B cell (primary cell): Measurements from ENCODE around the gene OSTF1. TPM values are rescaled to one million over a fixed set of nuclear protein-coding genes. Genes with fewer than 3 reads are reported as not detected.

Experiments used
- ATAC-seq: fragments of 200-7000 bp; cut with Tn5 transposase; one replicate; pipeline ENCODE4 v1.10.0; 2021; ENCODE audit warnings: low read depth, mild to moderate bottlenecking, moderate number of reproducible peaks, moderate library complexity
- CTCF ChIA-PET: fragments of 350-600 bp; sonication (Branson Sonifier 250); formaldehyde crosslinking; loops from one replicate; lab custom pipeline; 2021; ENCODE audit warnings: antibody characterized with exemption, inconsistent platforms; lab: Charles Lee
- POLR2A ChIA-PET: fragments of 350-600 bp; sonication (Branson Sonifier 250); formaldehyde crosslinking; loops from one replicate; lab custom pipeline; 2021; ENCODE audit warnings: antibody characterized with exemption; lab: Charles Lee
- DNase-seq: peaks from one replicate; pipeline ENCODE4 v3.0.0; 2013
- H2AFZ ChIP-seq: 2 replicates; pipeline ENCODE4 v1.6.1; 2012; ENCODE audit warnings: mild to moderate bottlenecking, low read depth, low read length; ENCODE audit not compliant: insufficient read depth, poor library complexity, severe bottlenecking
- H3K27ac ChIP-seq, 2 donors: 1 replicate in 1 of 2; 2 replicates in 1 of 2; pipeline ENCODE4 v1.5.1; 2012 to 2013; ENCODE audit warnings: low read length in 2 of 2, mild to moderate bottlenecking in 2 of 2, moderate library complexity in 1 of 2
- H3K27me3 ChIP-seq, 4 experiments: fragments of 200-600 bp in 1 of 4; sonication (generic) in 1 of 4; replicated peaks in 1 of 4; 1 replicate in 2 of 4; 2 replicates in 2 of 4; pipeline versions ENCODE4 v1.6.1 to v1.7.0; 2013 to 2016; ENCODE audit warnings: low read length in 3 of 4, mild to moderate bottlenecking in 2 of 4, mixed read lengths in 1 of 4, moderate library complexity in 1 of 4; ENCODE audit not compliant: insufficient read depth in 4 of 4, control insufficient read depth in 3 of 4; ENCODE audit errors: control extremely low read depth in 1 of 4
- H3K36me3 ChIP-seq, 2 experiments: replicated peaks in 1 of 2; 1 replicate in 1 of 2; 2 replicates in 1 of 2; pipeline versions ENCODE4 v1.6.1 to v1.7.1; 2013; ENCODE audit warnings: low read length in 1 of 2; ENCODE audit not compliant: insufficient read depth in 2 of 2, control insufficient read depth in 1 of 2; ENCODE audit errors: control extremely low read depth in 1 of 2, extremely low read depth in 1 of 2
- H3K4me1 ChIP-seq, 2 donors: fragments of 200-600 bp in 1 of 2; sonication (generic) in 1 of 2; 1 replicate in 1 of 2; 2 replicates in 1 of 2; pipeline versions ENCODE4 v1.5.1 to v1.6.1; 2013 to 2017; ENCODE audit warnings: low read length in 2 of 2; ENCODE audit not compliant: control insufficient read depth in 2 of 2, insufficient read depth in 2 of 2
- H3K4me2 ChIP-seq: replicated peaks from 2 replicates; pipeline ENCODE3; 2012; ENCODE audit warnings: mild to moderate bottlenecking, low read depth, low read length; ENCODE audit not compliant: poor library complexity, severe bottlenecking
- H3K4me3 ChIP-seq, 5 experiments: fragments of 200-600 bp in 1 of 5; sonication (generic) in 1 of 5; 1 replicate in 3 of 5; 2 replicates in 2 of 5; pipeline versions ENCODE4 v1.5.1 to v1.7.0; 2011 to 2016; ENCODE audit warnings: low read length in 4 of 5, mild to moderate bottlenecking in 4 of 5, low read depth in 2 of 5, control low read depth in 1 of 5, moderate library complexity in 1 of 5; ENCODE audit not compliant: insufficient read depth in 1 of 5; ENCODE audit errors: control extremely low read depth in 1 of 5, extremely low read depth in 1 of 5
- H3K79me2 ChIP-seq: fragments of 200-600 bp; sonication (generic); one replicate; pipeline ENCODE4 v1.6.0; 2016; ENCODE audit warnings: low read length; ENCODE audit not compliant: control insufficient read depth, insufficient read depth
- H3K9ac ChIP-seq: fragments of 200-600 bp; sonication (generic); 2 replicates; pipeline ENCODE4 v1.6.1; 2017; ENCODE audit warnings: mild to moderate bottlenecking, low read length, moderate library complexity
- H3K9me3 ChIP-seq, 3 donors: one replicate each; pipeline versions ENCODE4 v1.6.1 to v1.7.1; 2013; ENCODE audit warnings: low read length in 2 of 3; ENCODE audit not compliant: control insufficient read depth in 2 of 3, insufficient read depth in 1 of 3; ENCODE audit errors: control extremely low read depth in 1 of 3
- H4K20me1 ChIP-seq: 2 replicates; pipeline ENCODE4 v1.6.0; 2012; ENCODE audit warnings: mild to moderate bottlenecking, low read length; ENCODE audit not compliant: insufficient read depth, control insufficient read depth, poor library complexity, severe bottlenecking
- H3K27ac Mint-ChIP-seq: one replicate; pipeline ENCODE4 v1.8.0; 2021; ENCODE audit warnings: mixed read lengths
- H3K27me3 Mint-ChIP-seq: one replicate; pipeline ENCODE4 v1.8.0; 2021; ENCODE audit warnings: mixed read lengths
- H3K4me1 Mint-ChIP-seq: one replicate; pipeline ENCODE4 v1.8.0; 2021; ENCODE audit warnings: mixed read lengths
- H3K4me3 Mint-ChIP-seq: one replicate; pipeline ENCODE4 v1.8.0; 2021; ENCODE audit warnings: mixed read lengths
- H3K9me3 Mint-ChIP-seq: one replicate; pipeline ENCODE4 v1.8.0; 2022; ENCODE audit warnings: mixed read lengths; ENCODE audit not compliant: insufficient read depth
- CTCF ChIP-seq: fragments of 200-600 bp; IDR thresholded peaks from one replicate; pipeline ENCODE4 v1.8.0; 2022; ENCODE audit warnings: antibody characterized with exemption, mild to moderate bottlenecking
- EZH2 ChIP-seq: IDR thresholded peaks from 2 replicates; pipeline ENCODE4 v1.6.1; 2012; ENCODE audit warnings: borderline replicate concordance, low read depth, mild to moderate bottlenecking, moderate library complexity, low read length; ENCODE audit not compliant: insufficient read depth, poor library complexity, severe bottlenecking
- WGBS: methylation state at CpG from one replicate; pipeline ENCODE4 v1.1.5; 2013; ENCODE audit warnings: missing lambda C conversion rate; ENCODE audit not compliant: insufficient coverage; 5-methylcytosine and 5-hydroxymethylcytosine counted together
- intact Hi-C: fragments of 100-400 bp; cut with micrococcal nuclease; formaldehyde crosslinking; loops from one replicate; pipeline ENCODE4 v1.10.0; 2022
- polyA plus RNA-seq: library from polyadenylated mRNA; depleted of rRNA; stranded (reverse); fragments of >200 nt; gene quantifications from 2 replicates; pipeline ENCODE4 v1.2.3, GENCODE V29; 2012
- total RNA-seq, 2 donors: library from RNA; stranded (reverse); fragments of 120-200 nt in 1 of 2; gene quantifications; 1 replicate in 1 of 2; 2 replicates in 1 of 2; pipeline versions ENCODE4 v1.2.3 to v1.2.4, GENCODE V29; 2013 to 2022

Gene OSTF1
- total and polyA plus RNA-seq, 2 donors (not counting 1 experiment from before 2014, with no cell fraction given), result 33.8 to 62.0 TPM

- H3K9ac ChIP-seq, result no peak overlapping the region
- no peak overlapping the region for H3K4me3 Mint-ChIP-seq
- H3K36me3 ChIP-seq, result peaks cover 0 to 20% of the 10 kb centered on the region in 2 experiments
- no peak overlapping the region for H2AFZ ChIP-seq
- no peak for DNase-seq
- no peaks in the 10 kb centered on the region for H3K27me3 ChIP-seq
- no peaks in the 10 kb centered on the region for H3K27me3 Mint-ChIP-seq
- H3K4me3 ChIP-seq, result no peak overlapping the region
- peaks cover 92% of the 10 kb centered on the region for H4K20me1 ChIP-seq
- no peaks in the 10 kb centered on the region for H3K9me3 Mint-ChIP-seq
- H3K79me2 ChIP-seq, result peaks cover 97% of the 10 kb centered on the region
- peaks cover 5 to 16% of the 10 kb centered on the region in 2 donors for H3K4me1 ChIP-seq
- no peak overlapping the region for H3K27ac ChIP-seq
- H3K9me3 ChIP-seq, result no peaks in the 10 kb centered on the region
- ChIA-PET POLR2A (no interaction called here), CTCF (no interaction called here)
- H3K4me1 Mint-ChIP-seq, result peaks cover 56% of the 10 kb centered on the region
- intact Hi-C loops, result no loop called here
- ATAC-seq, result no peak
- peak overlapping the region; percentile 48 for H3K27ac Mint-ChIP-seq
- no peak for TF ChIP-seq CTCF
- no peak for TF ChIP-seq EZH2
- WGBS, result no CpG with 5 or more reads among the region's 4 CpGs
- H3K4me2 ChIP-seq, result no peak overlapping the region
Observed at GRCh38 chr9:75108571-75108970, 20.3 kb downstream of the OSTF1 start.

GRCh38 chr9:75109210-75109839, 21.0 kb downstream of the OSTF1 start:
- TF ChIP-seq CTCF (no peak), EZH2 (no peak)
- no peak for ATAC-seq
- Histone ChIP-seq H3K79me2 (peaks cover 96% of the 10 kb centered on the region), H3K4me2 (no peak overlapping the region), H3K36me3 (peaks cover 0 to 16% of the 10 kb centered on the region in 2 experiments), H3K9me3 (no peaks in the 10 kb centered on the region), H3K9ac (no peak overlapping the region), H3K27me3 (no peaks in the 10 kb centered on the region), H3K27ac (no peak overlapping the region), H3K4me1 (peaks cover 5 to 16% of the 10 kb centered on the region in 2 donors), H4K20me1 (peaks cover 91% of the 10 kb centered on the region), H3K4me3 (no peak overlapping the region), H2AFZ (no peak overlapping the region)
- Mint-ChIP-seq H3K9me3 (no peaks in the 10 kb centered on the region), H3K27ac (no peak overlapping the region), H3K27me3 (no peaks in the 10 kb centered on the region), H3K4me3 (no peak overlapping the region), H3K4me1 (peaks cover 62% of the 10 kb centered on the region)
- CTCF ChIA-PET, result no interaction called here
- POLR2A ChIA-PET, result no interaction called here
- WGBS, result 87% methylated on average over 3 of the region's 7 CpGs
- no peak for DNase-seq
- intact Hi-C loops, result no loop called here
